ENCODE results near the gene XYLT1. TPM values are rescaled to one million over a fixed set of nuclear protein-coding genes. Genes with fewer than 3 reads are reported as not detected.

The XYLT1 gene
- polyA plus RNA-seq, 1 donor (not counting 4 experiments of a cell fraction or from before 2014, with no cell fraction given) = 4.4 TPM

- Histone ChIP-seq H3K27me3 (ENCODE audit: control insufficient read depth, extremely low read depth, insufficient read depth, low read length) (no peaks in the 10 kb centered on the region), H3K4me3 (ENCODE audit: control insufficient read depth in 2 of 3, extremely low read depth in 1 of 3, insufficient read depth in 2 of 3, low read depth in 1 of 3, low read length in 3 of 3) (no peak overlapping the region), H3K27ac (ENCODE audit: control insufficient read depth, insufficient read depth, low read length) (no peak overlapping the region), H3K4me2 (ENCODE audit: control insufficient read depth, extremely low read depth, insufficient read depth, low read depth, low read length) (no peak overlapping the region), H4K20me1 (ENCODE audit: control insufficient read depth, extremely low read depth, insufficient read depth, low read length) (no peaks in the 10 kb centered on the region), H3K79me2 (ENCODE audit: control insufficient read depth, insufficient read depth, low read length) (no peaks in the 10 kb centered on the region), H2AFZ (ENCODE audit: control insufficient read depth, low read length) (no peak overlapping the region), H3K9me1 (ENCODE audit: control insufficient read depth, extremely low read depth, insufficient read depth, low read length) (no peaks in the 10 kb centered on the region), H3K36me3 (ENCODE audit: control insufficient read depth in 2 of 2, extremely low read depth in 1 of 2, insufficient read depth in 2 of 2, low read length in 2 of 2) (no peaks in the 10 kb centered on the region), H3K9ac (ENCODE audit: control insufficient read depth, extremely low read depth, insufficient read depth, low read length) (no peak overlapping the region), H3K4me1 (ENCODE audit: control insufficient read depth, extremely low read depth, insufficient read depth, low read length) (no peaks in the 10 kb centered on the region), H3K9me3 (ENCODE audit: control insufficient read depth, low read depth, low read length) (no peaks in the 10 kb centered on the region)
- TF ChIP-seq, protein P1, sequence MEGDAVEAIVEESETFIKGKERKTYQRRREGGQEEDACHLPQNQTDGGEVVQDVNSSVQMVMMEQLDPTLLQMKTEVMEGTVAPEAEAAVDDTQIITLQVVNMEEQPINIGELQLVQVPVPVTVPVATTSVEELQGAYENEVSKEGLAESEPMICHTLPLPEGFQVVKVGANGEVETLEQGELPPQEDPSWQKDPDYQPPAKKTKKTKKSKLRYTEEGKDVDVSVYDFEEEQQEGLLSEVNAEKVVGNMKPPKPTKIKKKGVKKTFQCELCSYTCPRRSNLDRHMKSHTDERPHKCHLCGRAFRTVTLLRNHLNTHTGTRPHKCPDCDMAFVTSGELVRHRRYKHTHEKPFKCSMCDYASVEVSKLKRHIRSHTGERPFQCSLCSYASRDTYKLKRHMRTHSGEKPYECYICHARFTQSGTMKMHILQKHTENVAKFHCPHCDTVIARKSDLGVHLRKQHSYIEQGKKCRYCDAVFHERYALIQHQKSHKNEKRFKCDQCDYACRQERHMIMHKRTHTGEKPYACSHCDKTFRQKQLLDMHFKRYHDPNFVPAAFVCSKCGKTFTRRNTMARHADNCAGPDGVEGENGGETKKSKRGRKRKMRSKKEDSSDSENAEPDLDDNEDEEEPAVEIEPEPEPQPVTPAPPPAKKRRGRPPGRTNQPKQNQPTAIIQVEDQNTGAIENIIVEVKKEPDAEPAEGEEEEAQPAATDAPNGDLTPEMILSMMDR (optimal IDR thresholded peaks at IDR 0.05 in 1 of 3, IDR thresholded peaks at IDR 0.05 in 1 of 3, conservative IDR thresholded peaks at IDR 0.05 in 1 of 3; ENCODE audit: extremely low read depth in 1 of 3, insufficient read depth in 2 of 3, low read length in 3 of 3) = no peak
- TF ChIP-seq EZH2 (IDR thresholded peaks at IDR 0.05; ENCODE audit: low read length) = no peak
- dilution Hi-C loops (cut with MboI; ENCODE audit: extremely low pct_ligation_motif_present, low sequenced_read_pairs) = no loop called here
- DNase-seq (ENCODE audit: low read depth, low spot score) (no peak), FAIRE-seq (no peak)
Observed at GRCh38 chr16:17215936-17216335, 254.8 kb downstream of the XYLT1 start.

DNA sequence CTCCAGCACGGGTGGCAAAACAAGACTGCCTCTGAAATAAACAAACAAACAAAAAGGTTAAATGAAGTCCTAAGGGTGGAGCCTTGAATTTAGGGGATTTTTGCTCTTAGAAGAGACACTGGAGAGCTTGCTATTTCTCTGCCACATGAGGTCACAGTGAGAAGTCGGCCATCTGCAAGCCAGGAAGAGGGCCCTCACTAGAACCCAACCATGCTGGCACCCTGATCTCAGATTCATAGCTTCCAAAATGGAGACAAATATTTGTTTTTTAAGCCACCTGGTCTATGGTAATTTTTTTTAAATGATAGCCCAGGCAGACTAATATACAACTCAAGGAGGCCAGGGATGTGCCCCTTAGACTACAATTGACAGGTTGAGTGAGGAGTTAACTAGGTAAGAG lies 255.5 kb downstream of the XYLT1 start:
- Histone ChIP-seq H2AFZ (ENCODE audit: control insufficient read depth, low read length) (no peak overlapping the region), H3K9me1 (ENCODE audit: control insufficient read depth, extremely low read depth, insufficient read depth, low read length) (no peaks in the 10 kb centered on the region), H3K27me3 (ENCODE audit: control insufficient read depth, extremely low read depth, insufficient read depth, low read length) (no peaks in the 10 kb centered on the region), H4K20me1 (ENCODE audit: control insufficient read depth, extremely low read depth, insufficient read depth, low read length) (no peaks in the 10 kb centered on the region), H3K79me2 (ENCODE audit: control insufficient read depth, insufficient read depth, low read length) (no peaks in the 10 kb centered on the region), H3K4me3 (ENCODE audit: control insufficient read depth in 2 of 3, extremely low read depth in 1 of 3, insufficient read depth in 2 of 3, low read depth in 1 of 3, low read length in 3 of 3) (no peak overlapping the region), H3K36me3 (ENCODE audit: control insufficient read depth in 2 of 2, extremely low read depth in 1 of 2, insufficient read depth in 2 of 2, low read length in 2 of 2) (no peaks in the 10 kb centered on the region), H3K4me1 (ENCODE audit: control insufficient read depth, extremely low read depth, insufficient read depth, low read length) (no peaks in the 10 kb centered on the region), H3K9ac (ENCODE audit: control insufficient read depth, extremely low read depth, insufficient read depth, low read length) (no peak overlapping the region), H3K9me3 (ENCODE audit: control insufficient read depth, low read depth, low read length) (no peaks in the 10 kb centered on the region), H3K27ac (ENCODE audit: control insufficient read depth, insufficient read depth, low read length) (no peak overlapping the region), H3K4me2 (ENCODE audit: control insufficient read depth, extremely low read depth, insufficient read depth, low read depth, low read length) (no peak overlapping the region)
- TF ChIP-seq, protein P1 (optimal IDR thresholded peaks at IDR 0.05 in 1 of 3, IDR thresholded peaks at IDR 0.05 in 1 of 3, conservative IDR thresholded peaks at IDR 0.05 in 1 of 3; ENCODE audit: extremely low read depth in 1 of 3, insufficient read depth in 2 of 3, low read length in 3 of 3) = no peak
- TF ChIP-seq EZH2 (IDR thresholded peaks at IDR 0.05; ENCODE audit: low read length) = no peak
- dilution Hi-C loops (cut with MboI; ENCODE audit: extremely low pct_ligation_motif_present, low sequenced_read_pairs) = no loop called here
- DNase-seq (ENCODE audit: low read depth, low spot score) (no peak), FAIRE-seq (no peak)
